HG03439 (cell line): Measurements from ENCODE around the gene BRPF3.

ENCODE experiments used
- ATAC-seq: cut with Tn5 transposase; IDR thresholded peaks from one replicate; pipeline ENCODE4 v1.9.1; 2021; ENCODE audit warnings: mild to moderate bottlenecking, moderate library complexity; ENCODE audit not compliant: unreplicated experiment

The BRPF3 gene

GRCh38 chr6:36266913-36267644 is 70.5 kb downstream of the BRPF3 start:
- ATAC-seq, result no peak

- no peak for ATAC-seq
Measured at GRCh38 chr6:36267731-36268477, 71.4 kb downstream of the BRPF3 start.

GRCh38 chr6:36268478-36269275 is 72.1 kb downstream of the BRPF3 start:
- no peak for ATAC-seq

- ATAC-seq, result no peak
Measured at GRCh38 chr6:36269834-36270705, 73.5 kb downstream of the BRPF3 start, which contains the start of gene PNPLA1. TSS of gene PNPLA1 (plus strand) at chr6:36270060. CDS start at chr6:36270460, 400 bp downstream.

GRCh38 chr6:36272234-36272633 is 75.7 kb downstream of the BRPF3 start:
- no peak for ATAC-seq

- no peak for ATAC-seq
Measured at GRCh38 chr6:36273067-36273466, 76.5 kb downstream of the BRPF3 start.

GRCh38 chr6:36273802-36274514 is 77.4 kb downstream of the BRPF3 start:
- ATAC-seq, result no peak

- no peak for ATAC-seq
Measured at GRCh38 chr6:36276581-36277536, 80.3 kb downstream of the BRPF3 start.

GRCh38 chr6:36277946-36278470 is 81.5 kb downstream of the BRPF3 start:
- no peak for ATAC-seq

GRCh38 chr6:36280467-36280866 is 83.9 kb downstream of the BRPF3 start:
- no peak for ATAC-seq

- ATAC-seq, result no peak
Measured at GRCh38 chr6:36280983-36281382, 84.4 kb downstream of the BRPF3 start.
